ENCODE results near the gene FPGS. TPM values are rescaled to one million over a fixed set of nuclear protein-coding genes. Genes with fewer than 3 reads are reported as not detected.

The FPGS gene
- total RNA-seq, 1 donor from 2014 or later, result 108 TPM

GRCh38 chr9:127810378-127811187 lies 7.9 kb downstream of the FPGS start:
- no peak for DNase-seq (ENCODE audit: low spot score)

GRCh38 chr9:127812011-127812410 lies 9.3 kb downstream of the FPGS start:
- no peak for DNase-seq (ENCODE audit: low spot score)

DNA sequence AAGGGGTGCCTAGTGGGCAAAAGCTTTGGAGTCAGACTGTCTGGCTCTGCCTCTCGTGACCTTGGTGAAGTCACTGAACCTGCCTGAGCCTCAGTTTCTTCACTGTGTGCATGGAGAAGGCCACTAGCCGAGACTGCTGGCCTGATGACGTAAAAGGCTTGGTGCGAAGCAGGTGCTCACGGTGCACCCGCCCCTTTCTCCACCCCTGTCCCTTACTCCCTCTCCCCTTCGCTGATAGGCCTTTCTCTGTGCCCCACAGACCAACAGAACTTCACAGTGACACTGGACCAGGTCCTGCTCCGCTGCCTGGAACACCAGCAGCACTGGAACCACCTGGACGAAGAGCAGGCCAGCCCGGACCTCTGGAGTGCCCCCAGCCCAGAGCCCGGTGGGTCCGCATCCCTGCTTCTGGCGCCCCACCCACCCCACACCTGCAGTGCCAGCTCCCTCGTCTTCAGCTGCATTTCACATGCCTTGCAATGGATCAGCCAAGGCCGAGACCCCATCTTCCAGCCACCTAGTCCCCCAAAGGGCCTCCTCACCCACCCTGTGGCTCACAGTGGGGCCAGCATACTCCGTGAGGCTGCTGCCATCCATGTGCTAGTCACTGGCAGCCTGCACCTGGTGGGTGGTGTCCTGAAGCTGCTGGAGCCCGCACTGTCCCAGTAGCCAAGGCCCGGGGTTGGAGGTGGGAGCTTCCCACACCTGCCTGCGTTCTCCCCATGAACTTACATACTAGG lies 10.4 kb downstream of the FPGS start:
- DNase-seq (ENCODE audit: low spot score), result no peak

GRCh38 chr9:127813686-127814226 lies 11.1 kb downstream of the FPGS start:
- no peak for DNase-seq (ENCODE audit: low spot score)

GRCh38 chr9:127814619-127815511 lies 12.2 kb downstream of the FPGS start:
- no peak for DNase-seq (ENCODE audit: low spot score)

- DNase-seq (ENCODE audit: low spot score), result no peak
Observed at GRCh38 chr9:127815512-127816361, 13.1 kb downstream of the FPGS start.

DNA sequence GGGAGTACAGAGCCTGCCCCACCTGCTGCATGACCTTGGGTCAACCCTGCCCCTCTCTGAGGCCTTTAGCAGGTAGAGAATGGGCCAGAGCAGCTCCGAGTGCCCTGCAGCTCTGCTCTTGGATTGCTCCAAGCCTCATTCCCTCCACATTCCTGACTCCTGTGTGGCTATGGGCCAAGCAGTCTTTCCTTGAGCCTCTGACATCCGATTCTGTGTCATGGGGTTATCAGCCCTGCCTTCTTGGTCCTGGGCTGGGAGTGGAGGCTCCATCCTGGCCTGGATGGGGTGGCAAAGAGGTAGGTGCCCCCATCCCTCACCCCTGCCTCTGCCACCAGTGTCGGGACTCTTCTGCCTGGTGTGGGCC lies 13.7 kb downstream of the FPGS start:
- DNase-seq (ENCODE audit: low spot score), result no peak

DNA sequence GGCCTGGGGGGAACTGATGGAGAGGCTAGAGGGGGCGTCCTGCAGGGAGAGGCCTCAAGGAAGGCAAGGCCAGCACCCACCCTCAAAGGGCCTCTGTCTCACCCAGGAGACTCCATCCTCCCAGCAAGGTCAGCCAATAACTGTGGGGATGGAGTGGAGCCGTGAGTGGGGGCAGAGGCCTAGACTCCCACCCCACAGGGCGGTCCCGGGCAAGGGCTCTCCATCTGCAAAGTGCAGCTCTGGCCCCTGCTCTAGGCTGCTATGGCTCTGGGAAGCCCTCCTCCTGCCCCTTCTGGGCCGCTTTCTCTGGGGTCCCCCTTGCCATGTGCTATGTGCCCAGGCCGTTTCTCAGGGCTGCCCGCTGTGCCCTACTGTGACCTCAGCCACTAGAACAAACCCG lies 14.0 kb downstream of the FPGS start:
- no peak for DNase-seq (ENCODE audit: low spot score)

GRCh38 chr9:127817881-127818434 lies 15.3 kb downstream of the FPGS start:
- no peak for DNase-seq (ENCODE audit: low spot score)

- DNase-seq (ENCODE audit: low spot score), result no peak
Observed at GRCh38 chr9:127818574-127818973, 15.9 kb downstream of the FPGS start.

GRCh38 chr9:127822108-127822507 lies 19.4 kb downstream of the FPGS start:
- DNase-seq (ENCODE audit: low spot score), result no peak

DNA sequence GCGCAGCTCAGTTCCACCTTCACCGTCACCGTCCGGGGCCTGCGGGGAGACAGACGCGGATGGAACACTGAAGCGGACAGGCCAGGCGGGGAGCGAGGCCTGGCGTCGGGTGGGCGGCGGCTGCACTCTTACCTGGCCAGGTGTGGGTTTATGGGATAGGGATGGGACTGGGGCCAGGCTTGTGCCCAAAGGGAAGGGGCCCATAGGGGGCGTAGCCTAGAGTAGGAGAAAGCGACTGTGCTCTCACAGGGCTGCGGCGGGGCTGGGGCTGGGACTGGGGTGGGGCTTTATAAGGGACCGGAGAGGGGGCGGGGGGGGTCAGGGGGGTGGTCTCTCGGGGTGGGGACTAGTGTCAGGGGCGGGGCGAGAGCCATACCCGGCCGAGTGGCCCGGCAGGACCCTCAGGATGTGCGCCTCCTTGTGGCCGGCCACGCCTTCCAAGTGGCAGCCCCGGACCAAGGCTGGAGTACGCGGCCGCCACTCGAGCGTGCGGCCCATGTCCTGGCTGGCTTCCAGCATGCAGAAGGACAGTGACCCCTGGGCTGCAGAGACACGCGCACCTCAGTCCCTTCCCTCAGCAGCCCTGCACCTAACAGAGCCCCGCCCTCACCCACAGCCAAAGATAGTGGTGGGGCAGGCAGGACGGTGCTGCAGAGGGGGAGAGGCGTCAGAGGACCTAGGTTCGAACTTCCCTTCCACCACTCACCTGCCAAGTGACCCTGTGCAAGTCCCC lies 22.8 kb downstream of the FPGS start:
- DNase-seq (ENCODE audit: low spot score), result no peak

DNA sequence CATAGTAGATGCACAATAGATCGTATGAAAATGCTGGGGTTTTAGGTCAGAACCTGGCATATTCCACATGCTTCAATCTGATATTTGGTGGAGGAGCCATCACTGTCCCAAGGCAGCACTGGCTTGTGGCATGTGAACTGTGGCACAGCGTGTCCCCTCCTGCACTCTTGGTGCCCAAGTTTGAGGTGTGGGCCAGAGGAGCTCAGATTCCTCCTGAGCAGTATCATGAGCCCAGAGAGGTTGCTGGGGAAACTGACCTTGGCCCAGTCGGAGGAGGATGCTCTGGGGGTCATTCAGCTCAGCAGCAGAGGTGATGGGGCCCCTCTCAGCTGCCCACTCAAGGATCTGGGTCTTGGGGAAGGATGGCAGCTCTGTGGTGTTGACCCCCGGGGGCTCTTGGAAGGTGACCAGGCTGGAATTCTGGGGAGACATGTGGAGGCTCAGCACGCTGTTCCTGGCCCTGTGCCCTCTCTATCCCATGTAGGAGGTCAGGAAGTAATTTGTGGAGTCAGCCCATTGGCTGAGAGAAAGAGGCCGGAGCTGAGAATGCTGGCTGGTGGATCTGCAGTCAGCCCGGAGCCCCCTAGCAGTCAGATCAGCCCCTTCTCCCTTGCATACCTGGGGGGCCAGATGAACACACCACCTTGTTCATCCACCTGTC lies 23.7 kb downstream of the FPGS start:
- DNase-seq (ENCODE audit: low spot score), result no peak

DNA sequence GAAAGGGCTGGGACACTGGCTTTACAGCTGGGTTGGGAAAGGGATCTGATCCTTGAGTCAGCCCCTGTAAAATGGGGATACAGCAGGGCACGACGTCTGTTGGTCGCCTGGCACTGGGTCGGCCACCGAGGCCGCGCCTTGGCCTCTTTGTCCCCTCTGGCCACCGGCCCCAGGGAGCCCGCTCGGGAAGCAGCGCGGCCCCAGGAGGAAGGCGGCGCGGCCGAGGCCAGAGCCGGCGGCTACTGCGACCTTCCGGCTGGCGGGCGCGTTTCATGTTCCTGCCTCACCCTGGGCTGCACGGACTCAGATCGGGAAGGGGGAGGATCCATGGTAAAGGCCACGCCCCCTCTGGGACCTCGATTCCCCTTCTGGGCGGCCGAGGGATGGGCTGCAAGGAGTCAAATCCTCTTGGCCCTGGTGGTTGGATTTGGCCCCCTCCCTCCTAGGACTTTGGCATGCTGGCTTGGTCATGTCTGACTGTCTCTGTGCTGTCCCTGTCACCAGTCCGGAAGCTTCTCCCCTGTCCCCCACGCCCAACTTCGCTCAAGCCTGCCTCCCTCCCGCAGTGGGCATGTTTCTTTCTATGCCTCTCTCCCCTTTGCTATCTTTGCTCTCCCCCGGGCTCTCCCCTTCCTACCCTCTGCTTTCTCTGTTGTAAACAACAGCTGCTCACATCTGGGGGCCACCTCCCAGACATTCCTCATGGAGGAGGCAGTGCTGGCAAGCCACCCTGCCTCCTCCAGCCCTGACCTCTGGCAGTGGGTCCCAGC lies 25.8 kb downstream of the FPGS start:
- DNase-seq (ENCODE audit: low spot score), result peak; percentile 95

DNA sequence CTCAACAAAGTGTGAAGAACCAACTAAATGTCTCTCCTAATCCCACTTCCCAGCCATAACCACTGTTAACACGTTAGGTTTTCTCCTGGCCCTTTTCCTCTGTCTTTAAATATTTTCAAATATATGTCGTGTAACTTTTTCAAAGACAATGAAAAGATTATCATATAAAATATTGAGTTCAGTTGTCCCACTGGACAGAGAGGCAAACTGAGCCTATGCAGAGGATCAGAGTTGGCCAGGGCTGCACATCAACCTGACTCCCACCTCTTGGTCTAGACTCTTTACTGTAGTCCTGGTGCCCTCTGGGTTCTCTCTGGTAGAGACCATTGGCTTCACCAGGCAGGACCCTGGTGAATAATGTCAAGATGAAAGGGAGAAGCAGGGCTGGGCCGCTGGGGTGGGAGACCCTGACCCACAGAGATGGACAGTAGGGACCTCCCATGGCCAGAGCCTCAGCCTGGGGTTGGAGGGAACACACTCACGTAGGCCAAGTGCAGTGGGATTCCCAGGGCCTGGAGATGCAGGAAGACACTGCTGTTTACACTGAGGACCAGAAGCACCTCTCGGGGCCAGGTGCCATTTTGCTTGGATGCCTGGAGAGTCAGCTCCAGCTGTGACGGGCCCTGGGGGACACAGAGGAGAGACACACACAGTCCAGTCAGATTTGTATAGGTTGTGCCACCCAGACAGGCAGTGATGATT lies 26.7 kb downstream of the FPGS start:
- DNase-seq (ENCODE audit: low spot score), result no peak

GRCh38 chr9:127832248-127832647 lies 29.6 kb downstream of the FPGS start:
- DNase-seq (ENCODE audit: low spot score), result no peak

DNA sequence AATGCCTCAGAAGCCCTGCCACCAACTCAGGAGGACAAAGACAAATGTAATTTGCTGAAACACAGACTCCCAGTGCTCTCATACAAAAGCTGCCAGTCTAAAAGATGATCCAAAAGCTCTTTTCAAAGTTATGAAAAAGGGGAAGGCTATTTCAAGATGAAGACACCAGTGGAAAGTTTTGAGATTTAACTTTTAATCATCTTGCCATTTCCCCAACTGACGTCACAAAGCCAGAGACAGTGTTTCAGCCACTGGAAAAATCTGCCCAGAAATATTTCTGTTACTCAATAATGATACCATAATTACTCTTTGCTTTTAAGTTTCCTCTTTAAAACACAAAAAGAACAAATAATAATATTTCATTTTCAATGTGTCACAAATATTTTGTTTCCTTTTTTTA lies 30.9 kb downstream of the FPGS start:
- DNase-seq (ENCODE audit: low spot score), result no peak
